ENCODE results near the gene ATRN.

The ATRN gene

GRCh38 chr20:3652676-3653596, 182.1 kb downstream of the ATRN start:
- no peaks in the 10 kb centered on the region for H3K27me3 ChIP-seq (ENCODE audit: insufficient read depth, low read length, poor library complexity, severe bottlenecking)
- no peaks in the 10 kb centered on the region for H3K79me2 ChIP-seq (ENCODE audit: insufficient read depth, low read length)
- no peaks in the 10 kb centered on the region for H4K20me1 ChIP-seq (ENCODE audit: insufficient read depth, low read length, poor library complexity, severe bottlenecking)
- no peak overlapping the region for H3K4me3 ChIP-seq (ENCODE audit: low read length, poor library complexity, severe bottlenecking)
- TF ChIP-seq CTCF (conservative IDR thresholded peaks at IDR 0.05; ENCODE audit: low read length) (no peak), EZH2phosphoT487 (IDR thresholded peaks at IDR 0.05; ENCODE audit: borderline replicate concordance) (no peak)
- H3K4me2 ChIP-seq (ENCODE audit: low read depth, low read length, poor library complexity, severe bottlenecking) = no peak overlapping the region
- no peaks in the 10 kb centered on the region for H3F3A ChIP-seq (ENCODE audit: low read depth)
- no peak overlapping the region for H2AFZ ChIP-seq (ENCODE audit: low read length)
- no peaks in the 10 kb centered on the region for H3K9me3 ChIP-seq (ENCODE audit: insufficient read depth, low read depth, low read length)
- no peak overlapping the region for H3K9ac ChIP-seq (ENCODE audit: low read depth, low read length, poor library complexity, severe bottlenecking)
- H3K4me1 ChIP-seq (ENCODE audit: insufficient read depth, low read length, poor library complexity, severe bottlenecking) = peaks cover 13% of the 10 kb centered on the region
- H3K36me3 ChIP-seq (ENCODE audit: insufficient read depth, low read length) = no peaks in the 10 kb centered on the region
- no peaks in the 10 kb centered on the region for H3K9me2 ChIP-seq (replicated peaks; ENCODE audit: low read depth, low read length)

GRCh38 chr20:3653921-3654320, 183.1 kb downstream of the ATRN start:
- peaks cover 14% of the 10 kb centered on the region for H3K4me1 ChIP-seq (ENCODE audit: insufficient read depth, low read length, poor library complexity, severe bottlenecking)
- H4K20me1 ChIP-seq (ENCODE audit: insufficient read depth, low read length, poor library complexity, severe bottlenecking) = no peaks in the 10 kb centered on the region
- H3K27me3 ChIP-seq (ENCODE audit: insufficient read depth, low read length, poor library complexity, severe bottlenecking) = no peaks in the 10 kb centered on the region
- H3K36me3 ChIP-seq (ENCODE audit: insufficient read depth, low read length) = no peaks in the 10 kb centered on the region
- no peaks in the 10 kb centered on the region for H3K79me2 ChIP-seq (ENCODE audit: insufficient read depth, low read length)
- H2AFZ ChIP-seq (ENCODE audit: low read length) = no peak overlapping the region
- no peaks in the 10 kb centered on the region for H3K9me3 ChIP-seq (ENCODE audit: insufficient read depth, low read depth, low read length)
- no peak overlapping the region for H3K4me2 ChIP-seq (ENCODE audit: low read depth, low read length, poor library complexity, severe bottlenecking)
- H3K9ac ChIP-seq (ENCODE audit: low read depth, low read length, poor library complexity, severe bottlenecking) = no peak overlapping the region
- no peaks in the 10 kb centered on the region for H3K9me2 ChIP-seq (replicated peaks; ENCODE audit: low read depth, low read length)
- no peak overlapping the region for H3K4me3 ChIP-seq (ENCODE audit: low read length, poor library complexity, severe bottlenecking)
- no peak for TF ChIP-seq EZH2phosphoT487 (IDR thresholded peaks at IDR 0.05; ENCODE audit: borderline replicate concordance)
- no peaks in the 10 kb centered on the region for H3F3A ChIP-seq (ENCODE audit: low read depth)

GRCh38 chr20:3654326-3655130, 183.7 kb downstream of the ATRN start:
- Histone ChIP-seq H3K4me3 (ENCODE audit: low read length, poor library complexity, severe bottlenecking) (no peak overlapping the region), H3K9me3 (ENCODE audit: insufficient read depth, low read depth, low read length) (no peaks in the 10 kb centered on the region), H3K4me1 (ENCODE audit: insufficient read depth, low read length, poor library complexity, severe bottlenecking) (peaks cover 18% of the 10 kb centered on the region), H2AFZ (ENCODE audit: low read length) (no peak overlapping the region), H3K36me3 (ENCODE audit: insufficient read depth, low read length) (no peaks in the 10 kb centered on the region), H3K9me2 (replicated peaks; ENCODE audit: low read depth, low read length) (no peaks in the 10 kb centered on the region), H3K9ac (ENCODE audit: low read depth, low read length, poor library complexity, severe bottlenecking) (no peak overlapping the region), H3F3A (ENCODE audit: low read depth) (no peaks in the 10 kb centered on the region), H3K4me2 (ENCODE audit: low read depth, low read length, poor library complexity, severe bottlenecking) (no peak overlapping the region), H3K27me3 (ENCODE audit: insufficient read depth, low read length, poor library complexity, severe bottlenecking) (no peaks in the 10 kb centered on the region), H3K79me2 (ENCODE audit: insufficient read depth, low read length) (no peaks in the 10 kb centered on the region), H4K20me1 (ENCODE audit: insufficient read depth, low read length, poor library complexity, severe bottlenecking) (no peaks in the 10 kb centered on the region)
- TF ChIP-seq CTCF (conservative IDR thresholded peaks at IDR 0.05; ENCODE audit: low read length) = no peak
- no peak for TF ChIP-seq EZH2phosphoT487 (IDR thresholded peaks at IDR 0.05; ENCODE audit: borderline replicate concordance)

Measured in Loucy (cell line).